OCI-LY3 (cell line): Measurements from ENCODE around the gene SLC9A4.

ENCODE experiments used
- EZH2phosphoT487 ChIP-seq: fragments of 200-600 bp; shearing (Covaris generic); IDR thresholded peaks from 2 replicates; pipeline ENCODE4 v1.6.1; 2018; ENCODE audit warnings: antibody characterized with exemption, mixed run types, low read depth
- TF ChIP-seq, protein P1 (sequence below): fragments of 200-600, 300-600 bp; sonication (generic); IDR thresholded peaks from 2 replicates; pipeline ENCODE4 v1.5.1; 2014; ENCODE audit warnings: antibody characterized with exemption, low read length, low read depth

GRCh38 chr2:102438578-102438977 lies 34.4 kb upstream of the SLC9A4 start:
- TF ChIP-seq, protein P1, sequence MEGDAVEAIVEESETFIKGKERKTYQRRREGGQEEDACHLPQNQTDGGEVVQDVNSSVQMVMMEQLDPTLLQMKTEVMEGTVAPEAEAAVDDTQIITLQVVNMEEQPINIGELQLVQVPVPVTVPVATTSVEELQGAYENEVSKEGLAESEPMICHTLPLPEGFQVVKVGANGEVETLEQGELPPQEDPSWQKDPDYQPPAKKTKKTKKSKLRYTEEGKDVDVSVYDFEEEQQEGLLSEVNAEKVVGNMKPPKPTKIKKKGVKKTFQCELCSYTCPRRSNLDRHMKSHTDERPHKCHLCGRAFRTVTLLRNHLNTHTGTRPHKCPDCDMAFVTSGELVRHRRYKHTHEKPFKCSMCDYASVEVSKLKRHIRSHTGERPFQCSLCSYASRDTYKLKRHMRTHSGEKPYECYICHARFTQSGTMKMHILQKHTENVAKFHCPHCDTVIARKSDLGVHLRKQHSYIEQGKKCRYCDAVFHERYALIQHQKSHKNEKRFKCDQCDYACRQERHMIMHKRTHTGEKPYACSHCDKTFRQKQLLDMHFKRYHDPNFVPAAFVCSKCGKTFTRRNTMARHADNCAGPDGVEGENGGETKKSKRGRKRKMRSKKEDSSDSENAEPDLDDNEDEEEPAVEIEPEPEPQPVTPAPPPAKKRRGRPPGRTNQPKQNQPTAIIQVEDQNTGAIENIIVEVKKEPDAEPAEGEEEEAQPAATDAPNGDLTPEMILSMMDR = no peak
- no peak for TF ChIP-seq EZH2phosphoT487
